ENCODE measurements around the gene NAA38.

DNA sequence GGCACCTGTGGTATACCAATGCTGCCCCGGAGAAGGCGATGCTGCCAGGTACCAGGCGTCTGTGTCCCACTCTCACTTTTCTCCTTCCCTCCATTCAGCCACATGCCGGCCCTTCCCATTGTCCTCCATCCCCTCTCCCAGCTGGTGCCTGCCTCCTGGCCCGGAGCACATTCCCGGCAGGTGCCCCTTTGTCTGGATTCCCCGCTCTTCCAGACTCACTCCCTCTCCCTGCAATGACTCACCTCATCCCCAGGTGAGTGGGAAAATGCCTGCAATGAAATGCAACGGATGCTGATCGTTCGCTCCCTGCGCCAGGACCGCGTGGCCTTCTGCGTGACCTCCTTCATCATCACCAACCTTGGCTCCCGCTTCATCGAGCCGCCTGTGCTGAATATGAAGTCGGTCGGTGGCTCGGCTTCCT is 33.8 kb downstream of the NAA38 start:
- TF ChIP-seq CTCF (IDR thresholded peaks at IDR 0.05; ENCODE audit: borderline replicate concordance, extremely low read depth, low read length, poor library complexity, severe bottlenecking) (no peak), EZH2 (IDR thresholded peaks at IDR 0.05; ENCODE audit: borderline replicate concordance, low read depth, low read length, severe bottlenecking) (no peak)
